Measurements from ENCODE around the gene IFNGR2. TPM values are rescaled to one million over a fixed set of nuclear protein-coding genes. Genes with fewer than 3 reads are reported as not detected.

IFNGR2 gene
- total RNA-seq, 4 donors from 2014 or later = 25.4 to 67.6 (median 58.3) TPM

DNA sequence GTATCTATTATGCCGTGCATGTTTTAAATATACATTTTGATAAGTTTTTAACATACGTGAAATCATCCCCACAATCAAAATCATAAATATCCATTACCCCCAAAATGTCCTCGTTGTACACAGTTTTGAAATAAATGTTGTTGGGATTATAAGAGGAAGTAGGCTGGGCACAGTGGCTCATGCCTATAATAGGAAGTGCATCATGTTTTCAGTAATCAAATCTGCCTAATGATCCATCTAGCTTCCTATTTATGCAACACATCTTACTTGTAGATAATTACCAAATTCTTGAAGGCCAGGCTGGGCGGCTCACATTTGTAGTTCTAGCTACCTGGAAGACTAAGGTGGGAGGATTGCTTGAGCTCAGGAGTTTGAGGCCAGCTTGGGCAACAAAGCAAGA, 15.0 kb upstream of the IFNGR2 start:
- no peaks in the 10 kb centered on the region for H3K9me3 ChIP-seq
- H3K27me3 ChIP-seq = no peaks in the 10 kb centered on the region
- no peak for DNase-seq
- H3K27ac ChIP-seq = no peak overlapping the region
- H3K4me3 ChIP-seq = no peak overlapping the region
- H3K4me1 ChIP-seq = no peaks in the 10 kb centered on the region
- intact Hi-C loops (cut with DNase I; ENCODE audit: low total_unique reads) = no loop called here
- no peaks in the 10 kb centered on the region for H3K36me3 ChIP-seq
- TF ChIP-seq POLR2A (IDR thresholded peaks at IDR 0.05) = no peak
- TF ChIP-seq, protein P1, sequence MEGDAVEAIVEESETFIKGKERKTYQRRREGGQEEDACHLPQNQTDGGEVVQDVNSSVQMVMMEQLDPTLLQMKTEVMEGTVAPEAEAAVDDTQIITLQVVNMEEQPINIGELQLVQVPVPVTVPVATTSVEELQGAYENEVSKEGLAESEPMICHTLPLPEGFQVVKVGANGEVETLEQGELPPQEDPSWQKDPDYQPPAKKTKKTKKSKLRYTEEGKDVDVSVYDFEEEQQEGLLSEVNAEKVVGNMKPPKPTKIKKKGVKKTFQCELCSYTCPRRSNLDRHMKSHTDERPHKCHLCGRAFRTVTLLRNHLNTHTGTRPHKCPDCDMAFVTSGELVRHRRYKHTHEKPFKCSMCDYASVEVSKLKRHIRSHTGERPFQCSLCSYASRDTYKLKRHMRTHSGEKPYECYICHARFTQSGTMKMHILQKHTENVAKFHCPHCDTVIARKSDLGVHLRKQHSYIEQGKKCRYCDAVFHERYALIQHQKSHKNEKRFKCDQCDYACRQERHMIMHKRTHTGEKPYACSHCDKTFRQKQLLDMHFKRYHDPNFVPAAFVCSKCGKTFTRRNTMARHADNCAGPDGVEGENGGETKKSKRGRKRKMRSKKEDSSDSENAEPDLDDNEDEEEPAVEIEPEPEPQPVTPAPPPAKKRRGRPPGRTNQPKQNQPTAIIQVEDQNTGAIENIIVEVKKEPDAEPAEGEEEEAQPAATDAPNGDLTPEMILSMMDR (IDR thresholded peaks at IDR 0.05) = no peak

DNA sequence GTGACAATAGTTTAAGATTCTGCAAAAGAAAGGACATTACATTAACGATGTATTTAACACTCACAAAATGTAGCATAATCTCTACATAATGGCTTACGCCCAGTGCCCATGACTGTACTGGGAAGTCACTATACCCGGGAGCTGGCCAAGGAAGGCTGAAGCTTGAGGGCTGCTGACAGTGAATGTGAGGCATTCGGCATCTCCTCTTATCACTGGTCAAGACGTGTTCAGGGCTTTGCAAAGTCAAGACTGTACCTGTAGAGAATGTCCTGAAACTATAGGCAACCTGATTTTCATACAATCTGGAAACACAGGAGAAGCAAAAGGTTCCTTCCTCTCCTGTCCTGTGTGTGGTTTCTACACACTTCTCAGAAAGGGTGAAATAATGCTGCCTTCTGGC, 12.7 kb upstream of the IFNGR2 start:
- Histone ChIP-seq H3K9me3 (no peaks in the 10 kb centered on the region), H3K4me3 (no peak overlapping the region), H3K36me3 (no peaks in the 10 kb centered on the region), H3K4me1 (no peaks in the 10 kb centered on the region), H3K27me3 (no peaks in the 10 kb centered on the region), H3K27ac (no peak overlapping the region)
- no peak for TF ChIP-seq POLR2A (IDR thresholded peaks at IDR 0.05)
- TF ChIP-seq, protein P1 (IDR thresholded peaks at IDR 0.05) = no peak
- no peak for DNase-seq
- intact Hi-C loops (cut with DNase I; ENCODE audit: low total_unique reads) = no loop called here

DNA sequence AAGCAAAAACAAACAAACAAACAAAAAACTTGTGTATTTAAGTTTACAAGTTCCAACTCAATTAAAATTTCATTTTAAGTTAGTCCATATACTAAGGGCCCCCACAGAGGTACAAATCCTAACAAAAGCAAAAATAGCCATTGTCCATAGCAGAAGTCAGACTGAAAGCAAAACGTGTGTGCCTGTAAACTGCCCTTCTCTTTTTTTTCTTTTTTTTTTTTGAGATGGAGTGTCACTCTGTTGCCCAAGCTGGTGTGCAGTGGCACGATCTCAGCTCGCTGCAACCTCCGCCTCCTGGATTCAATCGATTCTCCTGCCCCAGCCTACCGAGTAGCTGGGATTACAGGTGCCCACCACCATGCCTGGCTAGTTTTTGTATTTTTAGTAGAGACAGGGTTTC, 11.6 kb upstream of the IFNGR2 start:
- DNase-seq = no peak
- no peaks in the 10 kb centered on the region for H3K4me1 ChIP-seq
- no peaks in the 10 kb centered on the region for H3K9me3 ChIP-seq
- H3K27me3 ChIP-seq = no peaks in the 10 kb centered on the region
- H3K4me3 ChIP-seq = no peak overlapping the region
- H3K36me3 ChIP-seq = no peaks in the 10 kb centered on the region
- intact Hi-C loops (cut with DNase I; ENCODE audit: low total_unique reads) = no loop called here
- H3K27ac ChIP-seq = no peak overlapping the region
- TF ChIP-seq POLR2A (IDR thresholded peaks at IDR 0.05) = no peak
- TF ChIP-seq, protein P1 (IDR thresholded peaks at IDR 0.05) = no peak

DNA sequence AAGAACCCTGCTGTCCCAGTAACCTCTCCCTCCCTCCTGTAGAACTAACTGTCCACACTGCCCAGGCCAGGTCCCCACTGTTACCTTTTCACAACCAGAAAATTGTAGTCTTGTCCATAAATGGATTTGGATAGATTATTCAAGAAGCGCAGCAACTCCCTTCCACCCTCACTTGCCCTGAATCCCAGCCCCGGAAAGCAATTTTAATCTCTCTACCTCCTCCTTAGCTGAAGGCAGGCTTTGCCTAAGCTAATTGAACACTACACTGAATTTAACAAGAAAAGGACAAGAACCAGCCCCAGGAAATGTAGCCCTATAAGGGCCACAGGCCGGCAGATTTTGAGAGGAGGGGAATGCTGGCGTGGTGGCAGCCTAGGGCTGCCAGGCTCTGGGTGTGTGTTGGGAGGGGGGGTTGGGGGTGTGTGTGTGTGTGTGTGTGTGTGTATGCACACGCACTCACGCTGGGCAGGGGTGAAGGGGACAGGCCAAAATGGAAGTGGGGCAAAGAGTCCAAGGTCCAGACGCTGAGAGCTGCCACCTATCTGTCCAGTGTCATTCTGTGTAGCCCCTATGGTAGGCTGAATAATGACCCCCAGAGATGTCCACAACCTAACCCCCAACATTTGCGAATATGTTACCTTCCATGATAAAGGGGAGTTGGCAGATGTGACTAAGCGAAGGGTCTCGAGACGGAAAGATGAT, 10.8 kb upstream of the IFNGR2 start:
- no peak for TF ChIP-seq POLR2A (IDR thresholded peaks at IDR 0.05)
- TF ChIP-seq, protein P1 (IDR thresholded peaks at IDR 0.05) = no peak
- Histone ChIP-seq H3K36me3 (no peaks in the 10 kb centered on the region), H3K27ac (no peak overlapping the region), H3K27me3 (no peaks in the 10 kb centered on the region), H3K4me1 (no peaks in the 10 kb centered on the region), H3K9me3 (no peaks in the 10 kb centered on the region), H3K4me3 (no peak overlapping the region)
- intact Hi-C loops (cut with DNase I; ENCODE audit: low total_unique reads) = no loop called here
- DNase-seq = no peak

DNA sequence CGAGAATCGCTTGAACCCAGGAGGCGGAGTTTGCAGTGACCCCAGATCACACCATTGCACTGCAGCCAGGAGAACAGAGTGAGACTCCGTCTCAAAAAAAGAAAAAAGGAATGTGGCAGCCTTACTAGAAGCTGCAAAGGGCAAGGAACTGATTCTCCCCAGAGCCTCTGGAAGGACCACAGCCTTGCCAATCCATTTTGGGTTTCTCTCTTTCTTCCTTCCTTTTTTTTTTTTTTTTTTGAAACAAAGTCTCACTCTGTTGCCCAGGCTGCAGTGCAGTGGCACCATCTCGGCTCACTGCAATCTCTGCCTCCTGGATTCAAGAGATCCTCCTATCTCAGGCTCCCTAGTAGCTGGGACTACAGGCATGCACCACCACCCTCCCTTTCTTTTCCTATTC, 9.9 kb upstream of the IFNGR2 start:
- no peak overlapping the region for H3K4me3 ChIP-seq
- TF ChIP-seq POLR2A (IDR thresholded peaks at IDR 0.05) = no peak
- TF ChIP-seq, protein P1 (IDR thresholded peaks at IDR 0.05) = no peak
- no peaks in the 10 kb centered on the region for H3K9me3 ChIP-seq
- intact Hi-C loops (cut with DNase I; ENCODE audit: low total_unique reads) = no loop called here
- no peak overlapping the region for H3K27ac ChIP-seq
- H3K27me3 ChIP-seq = no peaks in the 10 kb centered on the region
- no peaks in the 10 kb centered on the region for H3K36me3 ChIP-seq
- no peaks in the 10 kb centered on the region for H3K4me1 ChIP-seq
- DNase-seq = no peak
